Calu3 (cell line): ENCODE results near the gene ZBTB40. TPM values are rescaled to one million over a fixed set of nuclear protein-coding genes. Genes with fewer than 3 reads are reported as not detected.

Source experiments
- BruUV-seq: library from RNA; stranded (reverse); fragments of 400-500 nt; replicated peaks from 2 replicates; lab custom pipeline; 2021; lab: Mats Ljungman, UMichigan
- CTCF ChIA-PET: fragments of 300-600 bp; sonication (Branson Sonifier 250); formaldehyde crosslinking; loops from one replicate; lab custom pipeline; 2022; ENCODE audit warnings: antibody characterized with exemption; lab: Charles Lee
- DNase-seq: peaks from one replicate; pipeline ENCODE4 v3.0.0; 2022
- H3K27ac Mint-ChIP-seq: one replicate; pipeline ENCODE4 v1.8.0; 2022; ENCODE audit warnings: mixed read lengths; ENCODE audit not compliant: unreplicated experiment
- H3K27me3 Mint-ChIP-seq: one replicate; pipeline ENCODE4 v1.8.0; 2022; ENCODE audit warnings: mixed read lengths; ENCODE audit not compliant: unreplicated experiment
- H3K36me3 Mint-ChIP-seq: one replicate; pipeline ENCODE4 v1.8.0; 2022; ENCODE audit warnings: mild to moderate bottlenecking, moderate library complexity, mixed read lengths; ENCODE audit not compliant: insufficient read depth, unreplicated experiment
- H3K4me1 Mint-ChIP-seq: one replicate; pipeline ENCODE4 v1.8.0; 2022; ENCODE audit warnings: mild to moderate bottlenecking, low read depth, mixed read lengths; ENCODE audit not compliant: unreplicated experiment
- H3K4me3 Mint-ChIP-seq: one replicate; pipeline ENCODE4 v1.8.0; 2022; ENCODE audit warnings: mild to moderate bottlenecking, low read depth, moderate library complexity, mixed read lengths; ENCODE audit not compliant: unreplicated experiment
- H3K9me3 Mint-ChIP-seq: one replicate; pipeline ENCODE4 v1.8.0; 2022; ENCODE audit warnings: low read depth, mixed read lengths; ENCODE audit not compliant: unreplicated experiment
- intact Hi-C: fragments of 100-400 bp; cut with micrococcal nuclease; formaldehyde crosslinking; loops from one replicate; pipeline ENCODE4 v1.10.0; 2022; ENCODE audit not compliant: unreplicated experiment
- total RNA-seq: library from RNA; stranded (reverse); gene quantifications from 2 replicates; pipeline ENCODE4 v1.2.3, GENCODE V29; 2022
- TF ChIP-seq, protein P1 (sequence below): fragments of 200-600 bp; IDR thresholded peaks from one replicate; pipeline ENCODE4 v1.8.0; 2022; ENCODE audit warnings: antibody characterized with exemption; ENCODE audit not compliant: unreplicated experiment

Gene ZBTB40
- total RNA-seq, 1 experiment from 2014 or later = 18.7 TPM

DNA sequence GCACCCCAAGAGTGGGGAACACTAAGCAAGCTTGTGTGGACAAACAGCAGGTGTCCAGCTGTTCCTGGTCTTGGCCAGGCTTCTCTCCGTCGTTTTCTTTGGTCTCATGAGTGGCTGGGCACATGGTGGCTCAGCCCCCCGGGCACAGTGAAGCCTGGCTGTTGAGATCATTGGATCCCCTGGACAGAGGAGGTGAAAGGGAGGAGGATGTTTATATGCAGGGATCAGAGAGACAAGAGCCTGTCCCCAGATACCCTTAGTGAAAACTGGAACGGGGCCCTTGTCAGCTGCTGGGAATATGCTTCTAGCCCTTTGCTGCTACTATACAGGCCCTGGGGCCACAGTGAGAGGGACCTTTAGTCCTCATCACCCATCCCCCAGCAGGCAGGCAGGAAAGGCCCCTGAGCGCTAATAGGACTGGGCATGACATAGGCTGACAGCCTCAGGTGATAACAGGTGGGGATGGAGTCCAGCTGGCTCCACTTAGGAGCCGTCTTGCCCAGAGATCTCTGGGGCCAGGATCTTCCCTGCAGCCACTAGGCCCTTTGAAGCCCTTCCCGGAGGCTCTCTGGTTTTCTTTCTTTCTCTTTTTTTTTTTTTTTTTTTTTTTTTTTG lies 128.0 kb downstream of the ZBTB40 start:
- Mint-ChIP-seq H3K27ac (no peak overlapping the region), H3K9me3 (peaks cover 6% of the 10 kb centered on the region), H3K27me3 (peaks cover 35% of the 10 kb centered on the region), H3K4me3 (no peak overlapping the region), H3K36me3 (peaks cover 3% of the 10 kb centered on the region), H3K4me1 (no peaks in the 10 kb centered on the region)
- no TSS peak for BruUV-seq
- intact Hi-C loops = no loop called here
- DNase-seq = no peak
- CTCF ChIA-PET = no interaction called here
- TF ChIP-seq, protein P1, sequence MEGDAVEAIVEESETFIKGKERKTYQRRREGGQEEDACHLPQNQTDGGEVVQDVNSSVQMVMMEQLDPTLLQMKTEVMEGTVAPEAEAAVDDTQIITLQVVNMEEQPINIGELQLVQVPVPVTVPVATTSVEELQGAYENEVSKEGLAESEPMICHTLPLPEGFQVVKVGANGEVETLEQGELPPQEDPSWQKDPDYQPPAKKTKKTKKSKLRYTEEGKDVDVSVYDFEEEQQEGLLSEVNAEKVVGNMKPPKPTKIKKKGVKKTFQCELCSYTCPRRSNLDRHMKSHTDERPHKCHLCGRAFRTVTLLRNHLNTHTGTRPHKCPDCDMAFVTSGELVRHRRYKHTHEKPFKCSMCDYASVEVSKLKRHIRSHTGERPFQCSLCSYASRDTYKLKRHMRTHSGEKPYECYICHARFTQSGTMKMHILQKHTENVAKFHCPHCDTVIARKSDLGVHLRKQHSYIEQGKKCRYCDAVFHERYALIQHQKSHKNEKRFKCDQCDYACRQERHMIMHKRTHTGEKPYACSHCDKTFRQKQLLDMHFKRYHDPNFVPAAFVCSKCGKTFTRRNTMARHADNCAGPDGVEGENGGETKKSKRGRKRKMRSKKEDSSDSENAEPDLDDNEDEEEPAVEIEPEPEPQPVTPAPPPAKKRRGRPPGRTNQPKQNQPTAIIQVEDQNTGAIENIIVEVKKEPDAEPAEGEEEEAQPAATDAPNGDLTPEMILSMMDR = no peak

Other genes starting within 250 kb of the ZBTB40 start
- not detected in 2 replicates for gene EPHA8, start 111.6 kb downstream of the ZBTB40 start, total RNA-seq
- not detected in 2 replicates for gene C1QA, start 184.8 kb downstream of the ZBTB40 start, total RNA-seq
- gene C1QC, start 191.8 kb downstream of the ZBTB40 start, total RNA-seq = not detected in 2 replicates
- not detected in 2 replicates for gene C1QB, start 201.4 kb downstream of the ZBTB40 start, total RNA-seq